ENCODE data around the gene PXDN.

GRCh38 chr2:1731447-1731962 lies 12.8 kb downstream of the PXDN start:
- TF ChIP-seq CTCF (conservative IDR thresholded peaks at IDR 0.05 in 1 of 2, IDR thresholded peaks at IDR 0.05 in 1 of 2; ENCODE audit: extremely low read depth in 1 of 2, insufficient read depth in 1 of 2, low read depth in 1 of 2, low read length in 2 of 2) = no peak
- no peak for TF ChIP-seq EZH2 (IDR thresholded peaks at IDR 0.05; ENCODE audit: borderline replicate concordance, low read length)

Data from mammary epithelial cell (primary cell).